Epithelial cell of esophagus (primary cell): ENCODE measurements around the gene CACNB4.
A peak's percentile ranks its signal among the peaks of the same experiment; 100 is the strongest.
"Not testable (repeated sequence)": the region's sequence is repeated elsewhere in the genome, so short reads cannot be mapped to it uniquely, and the experiment has no call there.

Source experiments
- DNase-seq: peaks from one replicate; pipeline ENCODE4 v3.0.0; 2010; ENCODE audit warnings: low read depth
- H3K4me3 ChIP-seq: 2 replicates; pipeline ENCODE4 v1.5.1; 2011; ENCODE audit warnings: mild to moderate bottlenecking, low read length, control low read depth
- TF ChIP-seq, protein P1 (sequence below): IDR thresholded peaks from 2 replicates; pipeline ENCODE4 v1.5.1; 2011; ENCODE audit warnings: low read depth, mild to moderate bottlenecking, low read length, control low read depth, inconsistent platforms; ENCODE audit not compliant: insufficient read depth; ENCODE audit errors: missing control alignments

The CACNB4 gene

DNA sequence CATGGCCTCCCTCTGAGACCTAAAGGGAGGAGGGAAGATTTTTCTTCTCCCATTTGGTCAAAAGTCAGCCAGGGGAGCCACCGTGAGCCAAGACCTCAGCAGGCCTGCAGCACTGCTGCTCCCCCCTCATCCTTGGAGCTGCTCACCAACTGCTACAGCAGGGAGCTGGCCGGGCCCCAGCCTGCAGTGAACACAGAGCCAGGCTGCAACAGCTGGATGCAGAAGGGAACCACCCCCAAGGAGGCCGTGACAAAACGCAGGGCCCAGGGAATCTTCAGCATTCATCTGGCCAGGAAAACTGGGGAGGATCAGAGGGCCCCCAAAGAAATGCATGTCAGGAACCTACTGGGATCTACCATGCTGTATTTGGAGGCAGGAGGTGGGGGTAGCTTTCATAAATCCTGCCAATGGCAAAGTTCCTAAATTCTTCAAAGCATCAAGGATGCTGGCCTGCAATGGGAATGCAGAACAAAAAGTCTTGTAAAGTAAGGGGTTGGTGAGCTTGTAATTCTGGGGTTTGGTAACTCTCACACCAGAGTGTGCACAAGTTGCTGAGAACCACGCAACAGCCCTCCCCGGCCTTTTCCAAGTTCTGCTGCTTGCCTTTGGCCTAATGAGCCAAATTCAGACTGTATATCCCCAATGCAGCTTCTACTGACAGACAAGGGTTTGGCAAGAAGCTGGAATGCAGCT is 61.0 kb downstream of the CACNB4 start:
- no peak for DNase-seq
- H3K4me3 ChIP-seq: no peak overlapping the region
- TF ChIP-seq, protein P1, sequence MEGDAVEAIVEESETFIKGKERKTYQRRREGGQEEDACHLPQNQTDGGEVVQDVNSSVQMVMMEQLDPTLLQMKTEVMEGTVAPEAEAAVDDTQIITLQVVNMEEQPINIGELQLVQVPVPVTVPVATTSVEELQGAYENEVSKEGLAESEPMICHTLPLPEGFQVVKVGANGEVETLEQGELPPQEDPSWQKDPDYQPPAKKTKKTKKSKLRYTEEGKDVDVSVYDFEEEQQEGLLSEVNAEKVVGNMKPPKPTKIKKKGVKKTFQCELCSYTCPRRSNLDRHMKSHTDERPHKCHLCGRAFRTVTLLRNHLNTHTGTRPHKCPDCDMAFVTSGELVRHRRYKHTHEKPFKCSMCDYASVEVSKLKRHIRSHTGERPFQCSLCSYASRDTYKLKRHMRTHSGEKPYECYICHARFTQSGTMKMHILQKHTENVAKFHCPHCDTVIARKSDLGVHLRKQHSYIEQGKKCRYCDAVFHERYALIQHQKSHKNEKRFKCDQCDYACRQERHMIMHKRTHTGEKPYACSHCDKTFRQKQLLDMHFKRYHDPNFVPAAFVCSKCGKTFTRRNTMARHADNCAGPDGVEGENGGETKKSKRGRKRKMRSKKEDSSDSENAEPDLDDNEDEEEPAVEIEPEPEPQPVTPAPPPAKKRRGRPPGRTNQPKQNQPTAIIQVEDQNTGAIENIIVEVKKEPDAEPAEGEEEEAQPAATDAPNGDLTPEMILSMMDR: no peak

DNA sequence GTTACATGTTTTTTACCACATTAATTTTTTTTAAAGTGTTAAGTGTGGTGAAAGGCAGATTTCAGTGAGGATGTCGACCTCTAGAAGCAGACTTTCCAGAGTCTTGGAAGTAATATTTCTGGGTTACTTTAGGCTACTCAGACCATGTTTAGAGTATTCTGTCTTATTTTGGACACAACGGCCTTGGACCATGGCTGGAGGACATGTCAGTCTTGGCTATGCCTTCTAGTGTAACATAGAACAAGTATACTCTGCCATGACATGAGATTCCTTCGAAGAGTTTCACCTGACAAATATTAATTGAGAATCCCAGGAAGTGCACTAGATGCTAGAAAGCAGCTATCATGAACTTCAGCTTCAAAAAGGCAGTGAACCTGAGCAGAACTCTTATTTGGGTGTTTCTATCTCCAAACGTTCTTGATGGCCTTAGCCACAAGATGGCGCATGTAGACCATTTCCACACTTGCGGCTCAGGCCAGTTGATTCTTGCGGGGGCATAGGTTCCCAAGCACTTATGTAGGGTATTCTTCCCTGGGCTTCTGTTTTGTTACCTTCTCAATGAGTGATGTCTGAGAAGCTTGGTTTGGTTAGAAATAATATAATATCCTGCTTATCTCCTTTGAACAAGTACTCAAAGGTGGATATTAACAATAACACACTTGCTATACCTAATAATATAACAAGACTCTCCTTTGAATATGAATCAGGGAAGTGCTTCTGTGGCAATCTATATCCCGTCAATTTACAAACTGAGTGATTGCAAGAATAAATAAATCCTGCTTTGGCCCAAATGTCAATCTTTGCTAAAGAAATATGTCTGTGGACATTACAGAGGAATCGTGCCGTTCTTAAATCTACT is 62.0 kb downstream of the CACNB4 start:
- DNase-seq: peak; percentile 73
- TF ChIP-seq, protein P1: peak; percentile 88
- no peak overlapping the region for H3K4me3 ChIP-seq

DNA sequence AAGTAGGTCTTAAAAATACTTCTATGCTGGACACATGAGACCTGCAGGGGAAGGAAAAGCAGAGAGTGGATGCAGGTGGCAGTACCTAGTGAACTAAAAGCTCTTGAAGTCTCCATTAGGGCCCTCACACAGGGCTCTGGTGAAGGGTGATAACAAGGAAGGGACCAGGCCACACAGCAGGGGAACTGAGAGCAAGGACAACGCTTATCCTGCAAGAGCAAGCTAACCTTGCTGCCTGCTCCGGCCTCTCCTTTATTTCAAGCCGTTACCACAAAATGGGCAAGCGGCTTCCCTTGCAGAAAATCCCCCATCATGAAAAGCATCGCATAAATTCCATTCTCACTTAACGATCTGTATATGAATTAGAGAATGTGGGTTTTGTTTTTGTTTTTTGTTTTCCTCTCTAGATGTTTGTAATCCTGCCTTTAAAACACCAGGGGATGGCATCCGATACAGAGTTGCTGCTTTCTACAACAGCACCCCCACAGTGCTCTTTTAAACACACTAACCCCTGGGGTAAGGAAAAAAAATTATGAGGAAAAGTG is 64.5 kb downstream of the CACNB4 start:
- H3K4me3 ChIP-seq: no peak overlapping the region
- no peak for DNase-seq
- TF ChIP-seq, protein P1: no peak

DNA sequence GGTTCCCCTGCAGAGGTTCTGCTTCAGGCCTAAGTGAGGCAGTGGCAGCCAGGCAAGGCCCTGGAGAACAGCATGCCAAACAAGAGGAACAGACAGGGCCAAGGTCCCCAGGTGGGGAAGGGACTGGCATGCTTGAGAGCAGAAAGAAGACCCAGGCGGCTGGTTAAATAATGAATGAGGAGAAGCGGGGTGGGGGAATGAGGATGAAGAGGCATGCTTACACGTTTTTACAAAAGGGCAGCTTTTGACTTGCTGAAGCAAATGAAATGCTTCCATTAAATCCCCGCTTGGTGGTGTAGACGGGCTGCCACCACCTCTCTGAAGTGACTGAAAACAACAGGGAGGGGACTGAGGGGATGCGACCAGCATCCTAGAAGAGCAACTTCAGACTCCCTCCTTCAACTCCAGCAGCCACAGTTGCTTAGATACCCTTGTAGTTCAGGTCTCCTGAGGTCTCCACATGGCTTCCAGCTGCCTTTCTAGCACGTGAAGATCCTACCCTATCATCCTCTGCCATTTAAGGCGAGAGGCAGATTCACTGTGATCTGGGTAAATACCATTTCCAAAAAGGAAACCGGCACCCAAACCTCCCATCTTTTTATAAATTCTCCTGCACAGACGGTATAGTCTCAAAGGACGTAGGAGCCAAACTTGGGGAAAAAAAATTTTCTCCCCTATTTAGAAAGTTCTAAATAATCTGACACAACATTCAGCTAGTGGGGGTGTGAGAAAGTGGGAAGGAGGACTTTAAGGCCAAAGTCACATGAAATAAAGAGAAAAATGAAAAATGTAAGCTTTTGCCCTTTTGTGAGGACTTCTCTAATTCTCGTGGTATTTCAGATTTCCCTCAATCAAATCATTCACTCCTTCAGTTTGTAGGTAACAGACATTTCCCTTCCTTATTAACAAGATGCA is 65.6 kb downstream of the CACNB4 start:
- DNase-seq: no peak
- TF ChIP-seq, protein P1: no peak
- H3K4me3 ChIP-seq: no peak overlapping the region

DNA sequence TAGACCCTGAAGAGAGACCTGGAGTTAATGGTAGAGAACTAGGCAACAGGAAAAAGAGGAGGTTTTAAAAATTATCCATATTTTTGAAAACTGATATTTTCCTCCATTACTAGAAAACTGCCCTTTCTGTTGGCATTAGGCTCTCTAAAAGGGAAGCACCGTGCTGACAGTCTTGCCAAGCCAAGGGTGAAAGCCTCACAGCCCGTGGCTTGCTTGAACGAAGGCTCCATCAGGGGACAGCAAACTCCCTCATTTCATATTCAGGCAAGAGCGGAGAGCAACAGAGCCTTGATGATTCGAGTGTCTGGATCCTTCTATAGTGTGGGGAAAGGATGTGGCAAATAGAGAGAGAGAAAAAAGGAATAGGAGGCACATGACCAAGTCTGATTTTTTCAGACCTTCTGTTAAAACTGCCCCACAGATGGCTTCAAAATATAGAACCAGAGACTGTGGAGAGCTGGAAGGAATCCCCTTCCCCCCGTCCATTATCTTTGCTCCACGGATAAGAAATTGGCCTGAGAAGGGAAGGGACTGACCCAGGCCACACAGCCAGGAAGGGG is 67.0 kb downstream of the CACNB4 start:
- TF ChIP-seq, protein P1: no peak
- DNase-seq: no peak
- H3K4me3 ChIP-seq: no peak overlapping the region

DNA sequence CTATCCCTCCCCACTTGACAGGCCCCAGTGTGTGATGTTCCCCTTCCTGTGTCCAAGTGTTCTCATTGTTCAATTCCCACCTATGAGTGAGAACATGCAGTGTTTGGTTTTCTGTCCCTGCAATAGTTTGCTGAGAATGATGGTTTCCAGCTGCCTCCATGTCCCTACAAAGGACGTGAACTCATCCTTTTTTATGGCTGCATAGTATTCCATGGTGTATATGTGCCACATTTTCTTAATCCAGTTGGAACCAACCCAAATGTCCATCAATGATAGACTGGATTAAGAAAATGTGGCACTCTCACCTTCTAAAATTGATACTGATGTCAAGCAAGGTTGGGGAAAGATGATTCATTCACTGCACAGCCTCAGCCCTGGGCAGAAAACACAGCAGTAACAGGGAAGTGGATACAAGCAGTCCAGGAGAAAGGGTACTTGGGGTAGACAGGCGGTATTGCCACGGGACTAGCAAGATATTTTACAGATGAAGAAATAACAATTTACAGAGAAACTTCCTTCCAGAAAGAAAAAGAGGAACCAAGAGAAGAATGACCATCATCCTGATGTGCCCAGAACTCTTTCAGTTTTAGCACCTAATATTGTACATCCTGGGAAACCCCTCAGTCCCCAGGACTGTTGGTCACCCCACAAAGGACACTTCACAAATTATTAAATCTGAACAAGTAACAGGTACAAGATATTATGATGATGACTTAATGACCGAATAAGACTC is 68.1 kb downstream of the CACNB4 start:
- not testable (repeated sequence) for DNase-seq, H3K4me3 ChIP-seq
